HepG2 (cell line): ENCODE data around the gene EVI5. TPM values are rescaled to one million over a fixed set of nuclear protein-coding genes. Genes with fewer than 3 reads are reported as not detected.

Experiments
- ATAC-seq: fragments of 200-7000 bp; cut with Tn5 transposase; 3 replicates; pipeline ENCODE4 v1.9.1; 2020; ENCODE audit warnings: mild to moderate bottlenecking, moderate library complexity
- BruUV-seq: library from RNA; stranded (reverse); fragments of 400-500 nt; replicated peaks from 2 replicates; lab custom pipeline; 2021; lab: Mats Ljungman, UMichigan
- CTCF ChIA-PET: fragments of 300-600 bp; formaldehyde crosslinking; extraction: SDS; loops from one replicate; lab custom pipeline; 2021; ENCODE audit warnings: low total read pairs, inconsistent platforms, low intra/inter-chr PET ratio; lab: Yijun Ruan, JAX
- POLR2A ChIA-PET: fragments of 350-600 bp; sonication (Branson Sonifier 250); formaldehyde crosslinking; loops from one replicate; lab custom pipeline; 2020; ENCODE audit warnings: antibody characterized with exemption, inconsistent platforms; lab: Yijun Ruan, JAX
- DNase-seq: peaks from one replicate; pipeline ENCODE4 v3.0.0-alpha.2; 2015; ENCODE audit warnings: low spot score
- FAIRE-seq: peaks from 3 replicates; lab custom pipeline; 2011; peaks lifted over from hg19 to GRCh38; lab: Jason Lieb, UNC
- H2AFZ ChIP-seq: one replicate; pipeline ENCODE4 v1.6.1; 2011; ENCODE audit warnings: low read length, inconsistent platforms
- H3K27ac ChIP-seq: fragments of 300-600 bp; 3 replicates; pipeline ENCODE4 v1.8.0; 2011; ENCODE audit warnings: mixed run types, mild to moderate bottlenecking, mixed read lengths, low read length, inconsistent platforms; ENCODE audit not compliant: insufficient read depth; ENCODE audit errors: extremely low read length
- H3K27me3 ChIP-seq, 2 experiments: fragments of 200-600 bp in 1 of 2; 2 replicates in 1 of 2; 3 replicates in 1 of 2; pipeline versions ENCODE4 v1.6.0 to v1.8.0; 2011; ENCODE audit warnings: low read length in 2 of 2, mild to moderate bottlenecking in 2 of 2, moderate library complexity in 2 of 2, inconsistent platforms in 1 of 2; ENCODE audit not compliant: insufficient read depth in 2 of 2, control insufficient read depth in 1 of 2
- H3K36me3 ChIP-seq, 2 experiments: fragments of 200-600 bp in 1 of 2; replicated peaks in 1 of 2; 2 replicates in 1 of 2; 3 replicates in 1 of 2; pipeline versions ENCODE4 v1.5.1 to v1.8.0; 2011; ENCODE audit warnings: low read length in 2 of 2, inconsistent platforms in 1 of 2; ENCODE audit not compliant: insufficient read depth in 2 of 2, control insufficient read depth in 1 of 2
- H3K4me1 ChIP-seq: 2 replicates; pipeline ENCODE4 v1.5.1; 2012; ENCODE audit warnings: low read length, inconsistent platforms; ENCODE audit not compliant: insufficient read depth
- H3K4me2 ChIP-seq: 2 replicates; pipeline ENCODE4 v1.6.0; 2011; ENCODE audit warnings: low read depth, low read length, inconsistent platforms
- H3K4me3 ChIP-seq, 3 experiments: fragments of 200-600 bp in 1 of 3; sonication (generic), shearing (Covaris generic) in 1 of 3; replicated peaks in 1 of 3; 2 replicates each; pipeline ENCODE4 v1.5.1; 2011 to 2016; ENCODE audit warnings: low read length in 3 of 3, inconsistent platforms in 2 of 3, low read depth in 2 of 3, mild to moderate bottlenecking in 2 of 3, control low read depth in 1 of 3, mixed read lengths in 1 of 3; ENCODE audit not compliant: insufficient read depth in 1 of 3
- H3K79me2 ChIP-seq: one replicate; pipeline ENCODE4 v1.6.1; 2011; ENCODE audit warnings: low read length, inconsistent platforms; ENCODE audit not compliant: insufficient read depth
- H3K9ac ChIP-seq: 2 replicates; pipeline ENCODE4 v1.6.0; 2011; ENCODE audit warnings: mild to moderate bottlenecking, low read depth, low read length, inconsistent platforms; ENCODE audit not compliant: insufficient read depth
- H3K9me3 ChIP-seq: 2 replicates; pipeline ENCODE4 v1.5.1; 2012; ENCODE audit warnings: mild to moderate bottlenecking, low read length
- H4K20me1 ChIP-seq: 2 replicates; pipeline ENCODE4 v1.6.0; 2011; ENCODE audit warnings: inconsistent platforms, mild to moderate bottlenecking, low read length, moderate library complexity; ENCODE audit not compliant: insufficient read depth
- GABPA ChIP-seq, 2 experiments: IDR thresholded peaks; 2 replicates each; pipeline ENCODE4 v1.6.1; 2011 to 2016; ENCODE audit warnings: low read depth in 2 of 2, low read length in 1 of 2, missing biosample characterization in 1 of 2, missing genetic modification characterization in 1 of 2
- MEF2D ChIP-seq: sonication (generic); formaldehyde crosslinking; IDR thresholded peaks from 2 replicates; pipeline ENCODE4 v1.5.1; 2020; ENCODE audit warnings: mild to moderate bottlenecking, missing genetic modification reagents
- NPAS2 ChIP-seq: sonication (generic); formaldehyde crosslinking; IDR thresholded peaks from 2 replicates; pipeline ENCODE4 v1.8.0; 2022; ENCODE audit warnings: mild to moderate bottlenecking, missing genetic modification reagents, borderline replicate concordance
- PAX8 ChIP-seq: sonication (generic); formaldehyde crosslinking; IDR thresholded peaks from 2 replicates; pipeline ENCODE4 v1.8.0; 2022; ENCODE audit warnings: mild to moderate bottlenecking, missing genetic modification reagents, borderline replicate concordance
- SKI ChIP-seq: fragments of 450-650 bp; IDR thresholded peaks from one replicate; pipeline ENCODE4 v1.6.1; 2018; ENCODE audit warnings: mild to moderate bottlenecking; ENCODE audit not compliant: partially characterized antibody
- SMC3 ChIP-seq: IDR thresholded peaks from 2 replicates; pipeline ENCODE4 v1.6.1; 2011; ENCODE audit warnings: low read length, improper control_type of control experiment
- STAG1 ChIP-seq: sonication (generic); formaldehyde crosslinking; IDR thresholded peaks from 2 replicates; pipeline ENCODE4 v1.4.0; 2020; ENCODE audit warnings: missing genetic modification reagents
- ZFP1 ChIP-seq: IDR thresholded peaks from 2 replicates; pipeline ENCODE4 v1.6.1; 2016
- ZNF292 ChIP-seq: sonication (generic); formaldehyde crosslinking; IDR thresholded peaks from 2 replicates; pipeline ENCODE4 v1.8.1; 2022; ENCODE audit warnings: mild to moderate bottlenecking, low read depth, missing genetic modification reagents, borderline replicate concordance
- ZNF333 ChIP-seq: sonication (generic); formaldehyde crosslinking; IDR thresholded peaks from 2 replicates; pipeline ENCODE4 v1.4.0; 2020; ENCODE audit warnings: mild to moderate bottlenecking, missing genetic modification reagents, borderline replicate concordance
- ZNF546 ChIP-seq: sonication (generic); formaldehyde crosslinking; conservative IDR thresholded peaks from 2 replicates; pipeline ENCODE4 v1.8.1; 2023; ENCODE audit warnings: mild to moderate bottlenecking, missing genetic modification reagents
- ZNF652 ChIP-seq: IDR thresholded peaks from 2 replicates; pipeline ENCODE4 v1.6.1; 2016; ENCODE audit warnings: low read depth, borderline replicate concordance
- ZNF7 ChIP-seq: IDR thresholded peaks from 2 replicates; pipeline ENCODE4 v1.6.1; 2016; ENCODE audit warnings: missing biosample characterization, missing genetic modification reagents
- ZSCAN21 ChIP-seq: sonication (generic); formaldehyde crosslinking; IDR thresholded peaks from 2 replicates; pipeline ENCODE4 v1.8.0; 2022; ENCODE audit warnings: mild to moderate bottlenecking, missing genetic modification reagents, moderate library complexity, borderline replicate concordance
- WGBS: methylation state at CpG from one replicate; pipeline ENCODE4 v1.1.6; 2017; ENCODE audit warnings: low lambda C conversion rate; 5-methylcytosine and 5-hydroxymethylcytosine counted together
- in situ Hi-C: cut with HindIII; loops from 2 replicates; pipeline ENCODE4 v1.10.0; 2017; ENCODE audit warnings: low pct_unique_long_range_greater_than_20kb; ENCODE audit not compliant: extremely low pct_ligation_motif_present
- intact Hi-C: fragments of 100-400 bp; cut with micrococcal nuclease; formaldehyde crosslinking; loops from one replicate; pipeline ENCODE4 v1.10.0; 2022; ENCODE audit not compliant: unreplicated experiment
- polyA plus RNA-seq, 8 experiments: library from polyadenylated mRNA; depleted of rRNA in 3 of 8; stranded (reverse) in 7 of 8; unstranded in 1 of 8; fragments of >200 nt; fragmentation: Illumina TruSeq in 4 of 8; extraction: Trizol in 4 of 8; gene quantifications; 2 replicates each; pipeline versions ENCODE4 v1.2.1 to v1.2.3, GENCODE V29; 2011 to 2016; ENCODE audit warnings: low read depth in 4 of 8, missing spikeins in 1 of 8, mixed read lengths in 1 of 8; ENCODE audit not compliant: insufficient read depth in 1 of 8
- total RNA-seq, 5 experiments: library from RNA; depleted of rRNA; stranded (reverse); fragments of >200 nt; fragmentation: Illumina TruSeq; extraction: Trizol; gene quantifications; 2 replicates each; pipeline ENCODE4 v1.2.3, GENCODE V29; 2016; ENCODE audit warnings: low read depth in 1 of 5
- TF ChIP-seq, protein P1 (sequence below): sonication (generic); formaldehyde crosslinking; IDR thresholded peaks from 2 replicates; pipeline ENCODE4 v1.4.0; 2020; ENCODE audit warnings: mild to moderate bottlenecking, missing genetic modification reagents
- TF ChIP-seq, protein P2 (sequence below): sonication (generic); formaldehyde crosslinking; IDR thresholded peaks from 2 replicates; pipeline ENCODE4 v1.8.0; 2022; ENCODE audit warnings: mild to moderate bottlenecking, missing genetic modification reagents
- TF ChIP-seq, protein P3 (sequence below): sonication (generic); formaldehyde crosslinking; IDR thresholded peaks from 2 replicates; pipeline ENCODE4 v1.5.0; 2020; ENCODE audit warnings: mild to moderate bottlenecking, missing genetic modification reagents, moderate library complexity

EVI5 gene
- total and polyA plus RNA-seq, 2 of the 13 experiments (the other 11 are each of a cell fraction or from before 2014, with no cell fraction given): 4.0 to 12.6 TPM

DNA sequence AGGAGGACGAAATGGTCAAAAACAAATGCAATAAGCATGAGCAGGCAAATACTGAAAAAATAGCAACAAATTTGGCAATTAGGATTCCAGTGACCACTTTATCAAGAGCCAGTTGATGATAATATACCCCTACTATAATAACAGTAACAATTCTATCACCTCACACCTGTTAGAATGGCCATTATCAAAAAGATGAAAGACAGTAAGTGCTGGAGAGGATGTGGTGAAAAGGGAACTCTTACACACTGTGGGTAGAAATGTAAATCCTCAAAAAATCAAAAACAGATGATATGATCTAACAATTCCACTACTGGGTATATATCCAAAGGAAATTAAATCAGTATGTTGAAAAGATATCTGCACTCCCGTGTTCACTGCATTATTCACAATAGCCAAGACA is 183.9 kb downstream of the EVI5 start:
- H2AFZ ChIP-seq: no peak overlapping the region
- ChIA-PET POLR2A (no interaction called here), CTCF (no interaction called here)
- H3K27ac ChIP-seq: no peak overlapping the region
- H3K4me3 ChIP-seq: no peak overlapping the region
- H4K20me1 ChIP-seq: no peaks in the 10 kb centered on the region
- no peak overlapping the region for H3K9ac ChIP-seq
- H3K36me3 ChIP-seq: peaks cover 1 to 5% of the 10 kb centered on the region in 2 experiments; a peak in 1 of 5 replicates
- no peaks in the 10 kb centered on the region for H3K79me2 ChIP-seq
- TF ChIP-seq SKI (no peak), ZNF546 (CRISPR knock-in tag) (no peak), ZFP1 (CRISPR knock-in tag) (no peak), GABPA (IDR thresholded peaks at IDR 0.05; ENCODE audit: low read depth, low read length) (no peak), GABPA (CRISPR knock-in tag; IDR thresholded peaks at IDR 0.05; ENCODE audit: low read depth) (no peak), ZNF7 (no peak), ZNF292 (CRISPR knock-in tag) (no peak)
- TF ChIP-seq, protein P1, sequence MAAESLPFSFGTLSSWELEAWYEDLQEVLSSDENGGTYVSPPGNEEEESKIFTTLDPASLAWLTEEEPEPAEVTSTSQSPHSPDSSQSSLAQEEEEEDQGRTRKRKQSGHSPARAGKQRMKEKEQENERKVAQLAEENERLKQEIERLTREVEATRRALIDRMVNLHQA: no peak
- intact Hi-C loops (no loop called here), in situ Hi-C loops (loop anchor here (25.0 kb wide), 1 partner anchor 589 kb away; no protein-coding TSS in a partner anchor)
- no peaks in the 10 kb centered on the region for H3K27me3 ChIP-seq
- no peaks in the 10 kb centered on the region for H3K4me1 ChIP-seq
- no TSS peak for BruUV-seq
- no peak overlapping the region for H3K4me2 ChIP-seq
- DNase-seq (no peak), FAIRE-seq (no peak), ATAC-seq (no peak)
- WGBS: 96% methylated on average over 2 of the region's 2 CpGs
- H3K9me3 ChIP-seq: no peaks in the 10 kb centered on the region

DNA sequence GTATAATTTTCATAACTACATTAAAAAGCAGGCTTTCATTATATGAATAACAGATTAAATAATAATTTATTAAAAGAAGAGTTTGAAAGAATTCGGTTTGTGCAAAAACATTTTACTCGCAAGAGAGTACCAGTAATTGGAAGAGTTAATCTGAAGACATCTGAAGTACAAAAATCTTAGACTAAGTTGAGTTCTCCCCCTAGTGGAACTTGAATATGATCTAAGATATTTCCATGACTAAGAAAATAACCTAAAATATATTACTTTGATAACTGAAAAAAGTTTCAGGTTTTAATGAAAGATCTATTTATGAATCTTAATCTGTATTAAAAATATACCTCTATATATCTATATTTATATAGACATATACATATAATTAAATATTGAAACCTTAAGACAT is 185.7 kb downstream of the EVI5 start:
- H3K9ac ChIP-seq: no peak overlapping the region
- H3K27me3 ChIP-seq: no peaks in the 10 kb centered on the region
- intact Hi-C loops: loop anchor here (1.0 kb wide), 1 partner anchor 114 kb away; no protein-coding TSS in a partner anchor
- no peak overlapping the region for H3K4me3 ChIP-seq
- H4K20me1 ChIP-seq: no peaks in the 10 kb centered on the region
- ChIA-PET CTCF (interaction anchor here (1.0 to 1.3 kb wide), 2 partner anchors 273 to 289 kb away, joined by 3 read pairs; no protein-coding TSS in a partner anchor), POLR2A (no interaction called here)
- BruUV-seq: no TSS peak
- in situ Hi-C loops: loop anchor here (5.0 kb wide), 1 partner anchor 117 kb away; no protein-coding TSS in a partner anchor
- DNase-seq: peak; percentile 41
- H3K36me3 ChIP-seq: peaks cover 0 to 1% of the 10 kb centered on the region in 2 experiments; a peak in 1 of 5 replicates
- no peak overlapping the region for H3K4me2 ChIP-seq
- no peak overlapping the region for H3K27ac ChIP-seq
- no peaks in the 10 kb centered on the region for H3K4me1 ChIP-seq
- H3K9me3 ChIP-seq: no peaks in the 10 kb centered on the region
- WGBS: 45% methylated on average over 2 of the region's 2 CpGs
- H2AFZ ChIP-seq: no peak overlapping the region
- FAIRE-seq: no peak
- ATAC-seq: no peak
- no peaks in the 10 kb centered on the region for H3K79me2 ChIP-seq
- TF ChIP-seq, protein P2, sequence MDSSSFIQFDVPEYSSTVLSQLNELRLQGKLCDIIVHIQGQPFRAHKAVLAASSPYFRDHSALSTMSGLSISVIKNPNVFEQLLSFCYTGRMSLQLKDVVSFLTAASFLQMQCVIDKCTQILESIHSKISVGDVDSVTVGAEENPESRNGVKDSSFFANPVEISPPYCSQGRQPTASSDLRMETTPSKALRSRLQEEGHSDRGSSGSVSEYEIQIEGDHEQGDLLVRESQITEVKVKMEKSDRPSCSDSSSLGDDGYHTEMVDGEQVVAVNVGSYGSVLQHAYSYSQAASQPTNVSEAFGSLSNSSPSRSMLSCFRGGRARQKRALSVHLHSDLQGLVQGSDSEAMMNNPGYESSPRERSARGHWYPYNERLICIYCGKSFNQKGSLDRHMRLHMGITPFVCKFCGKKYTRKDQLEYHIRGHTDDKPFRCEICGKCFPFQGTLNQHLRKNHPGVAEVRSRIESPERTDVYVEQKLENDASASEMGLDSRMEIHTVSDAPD: no peak
- no peak for TF ChIP-seq ZNF333 (CRISPR knock-in tag)
- no peak for TF ChIP-seq NPAS2 (CRISPR knock-in tag)
- TF ChIP-seq, protein P3, sequence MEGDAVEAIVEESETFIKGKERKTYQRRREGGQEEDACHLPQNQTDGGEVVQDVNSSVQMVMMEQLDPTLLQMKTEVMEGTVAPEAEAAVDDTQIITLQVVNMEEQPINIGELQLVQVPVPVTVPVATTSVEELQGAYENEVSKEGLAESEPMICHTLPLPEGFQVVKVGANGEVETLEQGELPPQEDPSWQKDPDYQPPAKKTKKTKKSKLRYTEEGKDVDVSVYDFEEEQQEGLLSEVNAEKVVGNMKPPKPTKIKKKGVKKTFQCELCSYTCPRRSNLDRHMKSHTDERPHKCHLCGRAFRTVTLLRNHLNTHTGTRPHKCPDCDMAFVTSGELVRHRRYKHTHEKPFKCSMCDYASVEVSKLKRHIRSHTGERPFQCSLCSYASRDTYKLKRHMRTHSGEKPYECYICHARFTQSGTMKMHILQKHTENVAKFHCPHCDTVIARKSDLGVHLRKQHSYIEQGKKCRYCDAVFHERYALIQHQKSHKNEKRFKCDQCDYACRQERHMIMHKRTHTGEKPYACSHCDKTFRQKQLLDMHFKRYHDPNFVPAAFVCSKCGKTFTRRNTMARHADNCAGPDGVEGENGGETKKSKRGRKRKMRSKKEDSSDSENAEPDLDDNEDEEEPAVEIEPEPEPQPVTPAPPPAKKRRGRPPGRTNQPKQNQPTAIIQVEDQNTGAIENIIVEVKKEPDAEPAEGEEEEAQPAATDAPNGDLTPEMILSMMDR (CRISPR knock-in tag): peak; percentile 29; the same call in 1 of the 2 replicates
- peak; percentile 76 for TF ChIP-seq STAG1 (CRISPR knock-in tag)
- TF ChIP-seq MEF2D (CRISPR knock-in tag): no peak
- TF ChIP-seq PAX8 (CRISPR knock-in tag): no peak
- TF ChIP-seq ZNF652 (CRISPR knock-in tag): peak; percentile 90
- TF ChIP-seq ZSCAN21 (CRISPR knock-in tag): no peak
- TF ChIP-seq SMC3: peak; percentile 30; the same call in 1 of the 2 replicates
